Esophagus muscularis mucosa (tissue), 4 donors: ENCODE data around the gene CLTB.

Source experiments
- CTCF ChIP-seq, 3 experiments: fragments of 200-600 bp in 2 of 3; fragments of 450-650 bp in 1 of 3; sonication (generic) in 2 of 3; IDR thresholded peaks; one replicate each; pipeline ENCODE4 v1.5.1; 2017 to 2019; ENCODE audit warnings: antibody characterized with exemption in 3 of 3, mild to moderate bottlenecking in 2 of 3, moderate library complexity in 1 of 3
- EP300 ChIP-seq: sonication (generic); formaldehyde crosslinking; IDR thresholded peaks from one replicate; pipeline ENCODE4 v1.6.1; 2017; ENCODE audit warnings: antibody characterized with exemption
- POLR2A ChIP-seq: fragments of 450-650 bp; IDR thresholded peaks from one replicate; pipeline ENCODE4 v1.6.1; 2017; ENCODE audit warnings: antibody characterized with exemption, moderate library complexity, mild to moderate bottlenecking, low read depth

- TF ChIP-seq EP300 (no peak), CTCF (IDR thresholded peaks at IDR 0.05) (no peak), POLR2A (no peak)
Observed at GRCh38 chr5:176413709-176414191, 2.6 kb downstream of the CLTB start.
